Tibial artery (tissue), 4 donors: ENCODE results near the gene RBMS3.

ENCODE experiments used
- DNase-seq, 2 donors: peaks; one replicate each; pipeline ENCODE4 v3.0.0-alpha.2; 2019
- H3K27ac ChIP-seq, 2 donors: fragments of 200-600 bp; sonication (generic) in 1 of 2; 1 replicate in 1 of 2; 2 replicates in 1 of 2; pipeline ENCODE4 v1.5.1; 2018 to 2019; ENCODE audit warnings: mild to moderate bottlenecking in 1 of 2
- H3K27me3 ChIP-seq, 2 donors: fragments of 200-600 bp; sonication (generic) in 1 of 2; one replicate each; pipeline versions ENCODE4 v1.5.1 to v1.6.0; 2016 to 2019
- H3K36me3 ChIP-seq, 3 donors: fragments of 200-600 bp; sonication (generic) in 2 of 3; one replicate each; pipeline ENCODE4 v1.5.1; 2016 to 2019; ENCODE audit warnings: mild to moderate bottlenecking in 2 of 3
- H3K4me1 ChIP-seq, 4 donors: fragments of 200-600 bp; sonication (generic) in 2 of 4; 1 replicate in 3 of 4; 2 replicates in 1 of 4; pipeline ENCODE4 v1.5.1; 2016 to 2019
- H3K4me3 ChIP-seq, 2 donors: fragments of 200-600 bp; sonication (generic) in 1 of 2; 1 replicate in 1 of 2; 2 replicates in 1 of 2; pipeline ENCODE4 v1.5.1; 2018 to 2019; ENCODE audit warnings: mild to moderate bottlenecking in 2 of 2
- H3K9me3 ChIP-seq, 3 donors: fragments of 200-600 bp; sonication (generic) in 1 of 3; one replicate each; pipeline ENCODE4 v1.5.1; 2016 to 2019
- intact Hi-C: fragments of 100-400 bp; cut with DNase I; formaldehyde crosslinking; loops from one replicate; pipeline ENCODE4 v1.15.0; 2023; ENCODE audit warnings: low total_unique reads
- TF ChIP-seq, protein P1 (sequence below), 2 experiments: fragments of 200-600 bp in 1 of 2; fragments of 450-650 bp in 1 of 2; IDR thresholded peaks; one replicate each; pipeline ENCODE4 v1.5.1; 2017 to 2019; ENCODE audit warnings: antibody characterized with exemption in 2 of 2, mild to moderate bottlenecking in 1 of 2, moderate library complexity in 1 of 2

The RBMS3 gene

GRCh38 chr3:29922992-29923746, 642.3 kb downstream of the RBMS3 start:
- Histone ChIP-seq H3K4me3 (no peak overlapping the region), H3K27ac (no peak overlapping the region), H3K27me3 (no peaks in the 10 kb centered on the region), H3K9me3 (no peaks in the 10 kb centered on the region), H3K4me1 (peaks cover 0 to 43% (median 9%) of the 10 kb centered on the region in 4 donors), H3K36me3 (no peaks in the 10 kb centered on the region)
- DNase-seq = no peak
- TF ChIP-seq, protein P1, sequence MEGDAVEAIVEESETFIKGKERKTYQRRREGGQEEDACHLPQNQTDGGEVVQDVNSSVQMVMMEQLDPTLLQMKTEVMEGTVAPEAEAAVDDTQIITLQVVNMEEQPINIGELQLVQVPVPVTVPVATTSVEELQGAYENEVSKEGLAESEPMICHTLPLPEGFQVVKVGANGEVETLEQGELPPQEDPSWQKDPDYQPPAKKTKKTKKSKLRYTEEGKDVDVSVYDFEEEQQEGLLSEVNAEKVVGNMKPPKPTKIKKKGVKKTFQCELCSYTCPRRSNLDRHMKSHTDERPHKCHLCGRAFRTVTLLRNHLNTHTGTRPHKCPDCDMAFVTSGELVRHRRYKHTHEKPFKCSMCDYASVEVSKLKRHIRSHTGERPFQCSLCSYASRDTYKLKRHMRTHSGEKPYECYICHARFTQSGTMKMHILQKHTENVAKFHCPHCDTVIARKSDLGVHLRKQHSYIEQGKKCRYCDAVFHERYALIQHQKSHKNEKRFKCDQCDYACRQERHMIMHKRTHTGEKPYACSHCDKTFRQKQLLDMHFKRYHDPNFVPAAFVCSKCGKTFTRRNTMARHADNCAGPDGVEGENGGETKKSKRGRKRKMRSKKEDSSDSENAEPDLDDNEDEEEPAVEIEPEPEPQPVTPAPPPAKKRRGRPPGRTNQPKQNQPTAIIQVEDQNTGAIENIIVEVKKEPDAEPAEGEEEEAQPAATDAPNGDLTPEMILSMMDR (IDR thresholded peaks at IDR 0.05) = no peak
- intact Hi-C loops = no loop called here

DNA sequence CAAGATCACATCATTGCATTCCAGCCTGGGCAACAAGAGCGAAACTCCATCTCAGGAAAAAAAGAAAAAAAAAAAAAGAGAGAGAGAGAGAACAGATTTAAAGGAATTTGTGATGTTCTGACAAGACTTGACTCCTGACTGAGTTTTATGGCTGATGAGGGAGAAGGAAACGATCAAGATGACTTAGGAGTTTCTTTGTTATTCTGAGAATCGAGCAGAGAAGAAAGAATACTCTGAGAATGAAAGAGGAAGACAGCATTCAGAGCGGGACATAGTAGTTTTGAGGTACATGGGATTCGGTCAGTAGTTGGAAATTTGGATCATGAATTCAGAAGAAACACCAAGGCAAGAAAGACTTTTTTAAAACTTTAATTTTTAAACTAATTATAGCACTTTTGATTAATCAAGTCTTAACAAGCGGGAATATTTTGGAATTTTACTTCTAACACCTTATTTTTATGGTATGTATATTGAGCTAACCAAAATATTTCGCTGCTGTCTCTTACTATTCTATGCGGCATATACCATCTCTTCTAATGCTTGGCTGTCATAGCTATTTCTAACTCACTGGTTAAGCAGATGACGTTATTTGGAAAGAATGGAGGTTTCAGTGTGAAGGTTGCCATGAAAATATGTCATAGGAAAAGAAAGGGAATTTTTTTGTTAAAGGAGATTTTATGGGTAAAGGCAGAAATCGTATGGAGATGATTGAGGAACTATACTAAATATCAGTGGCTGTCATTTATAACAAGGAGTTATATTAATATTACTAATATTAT, 644.1 kb downstream of the RBMS3 start:
- TF ChIP-seq, protein P1 (IDR thresholded peaks at IDR 0.05) = no peak
- Histone ChIP-seq H3K27ac (peak overlapping the region; percentile 50 to 56), H3K36me3 (no peaks in the 10 kb centered on the region), H3K4me3 (peak overlapping the region; percentile 42 to 44), H3K27me3 (no peaks in the 10 kb centered on the region), H3K9me3 (no peaks in the 10 kb centered on the region), H3K4me1 (peaks cover 0 to 55% (median 9%) of the 10 kb centered on the region in 4 donors)
- intact Hi-C loops = no loop called here
- no peak for DNase-seq

GRCh38 chr3:29926378-29926777, 645.5 kb downstream of the RBMS3 start:
- intact Hi-C loops = no loop called here
- no peaks in the 10 kb centered on the region for H3K9me3 ChIP-seq
- TF ChIP-seq, protein P1 (IDR thresholded peaks at IDR 0.05) = no peak
- peaks cover 0 to 55% (median 9%) of the 10 kb centered on the region in 4 donors for H3K4me1 ChIP-seq
- no peaks in the 10 kb centered on the region for H3K27me3 ChIP-seq
- peak overlapping the region; percentile 42 to 44 for H3K4me3 ChIP-seq
- no peak for DNase-seq
- no peaks in the 10 kb centered on the region for H3K36me3 ChIP-seq
- H3K27ac ChIP-seq = peak overlapping the region; percentile 50 to 56

DNA sequence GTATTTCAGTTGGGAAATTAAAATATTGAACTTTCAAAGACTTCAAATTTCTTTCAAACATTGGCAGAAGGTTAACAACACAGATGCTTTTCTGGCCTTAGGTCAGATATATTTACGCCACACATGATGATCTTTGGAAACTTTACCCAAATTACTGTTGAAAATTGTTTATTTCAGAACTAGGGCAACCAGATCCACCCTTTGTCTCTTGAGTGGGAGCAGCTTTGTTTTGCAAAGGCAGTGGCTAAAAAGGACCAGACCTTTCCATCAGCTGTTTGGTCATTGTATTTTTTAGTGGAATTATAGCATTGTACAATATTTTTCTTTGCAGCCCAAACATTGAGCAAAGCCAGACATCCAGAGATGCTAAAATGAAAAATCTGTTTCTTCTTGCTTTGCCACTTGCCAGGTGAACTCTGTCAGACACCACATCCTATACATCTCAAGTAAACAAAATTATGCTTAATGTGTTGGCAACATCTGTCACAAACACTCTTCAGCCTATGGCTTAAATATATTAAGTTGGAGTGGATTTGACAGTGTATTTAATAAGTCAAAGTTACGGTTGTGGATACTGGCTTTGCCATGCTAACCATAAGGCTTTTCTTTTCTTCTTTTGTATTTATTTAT, 651.9 kb downstream of the RBMS3 start:
- TF ChIP-seq, protein P1 (IDR thresholded peaks at IDR 0.05) = no peak
- Histone ChIP-seq H3K4me3 (no peak overlapping the region), H3K27me3 (no peaks in the 10 kb centered on the region), H3K27ac (no peak overlapping the region), H3K9me3 (no peaks in the 10 kb centered on the region), H3K4me1 (peaks cover 0 to 31% (median 0%) of the 10 kb centered on the region in 4 donors), H3K36me3 (no peaks in the 10 kb centered on the region)
- no peak for DNase-seq
- intact Hi-C loops = no loop called here

DNA sequence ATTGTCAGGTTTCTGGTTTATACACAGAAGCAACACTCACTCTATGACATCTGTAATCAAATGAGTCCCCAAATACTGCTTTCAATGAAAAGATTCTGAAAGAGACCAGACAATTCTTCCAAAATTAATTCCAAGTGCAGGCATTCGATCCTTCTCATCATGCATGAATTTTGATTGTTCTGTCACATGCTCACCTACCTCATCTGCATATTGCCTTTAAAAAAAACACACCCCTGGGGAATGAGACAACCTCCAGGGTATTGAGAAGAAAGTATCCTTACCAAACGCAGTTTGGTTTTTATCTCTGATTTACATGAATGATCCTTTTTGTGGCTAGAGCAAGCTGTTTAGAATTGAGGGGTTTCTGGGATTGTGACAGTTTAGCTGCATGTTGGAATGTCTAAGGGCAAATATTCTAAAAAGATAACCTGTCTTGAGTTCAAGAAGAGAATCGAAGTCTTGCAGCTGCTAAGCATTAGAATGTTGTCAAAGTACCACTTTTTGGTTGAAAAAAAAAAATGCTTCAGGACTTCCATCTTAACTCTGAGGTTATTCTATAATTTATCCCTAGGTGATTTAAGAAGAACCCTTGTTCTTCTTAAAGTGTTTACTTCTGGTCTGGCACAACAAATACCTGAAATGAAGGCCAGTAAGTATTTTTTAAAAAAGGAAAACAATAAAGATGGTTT, 653.1 kb downstream of the RBMS3 start:
- TF ChIP-seq, protein P1 (IDR thresholded peaks at IDR 0.05) = no peak
- Histone ChIP-seq H3K4me3 (no peak overlapping the region), H3K36me3 (peaks cover 0 to 2% (median 0%) of the 10 kb centered on the region in 3 donors), H3K27ac (no peak overlapping the region), H3K9me3 (no peaks in the 10 kb centered on the region), H3K27me3 (no peaks in the 10 kb centered on the region), H3K4me1 (peaks cover 0 to 25% (median 0%) of the 10 kb centered on the region in 4 donors)
- DNase-seq = no peak
- intact Hi-C loops = no loop called here
